ENCODE measurements around the gene ARHGAP42.

ARHGAP42 gene

GRCh38 chr11:100682247-100682969 is 4.7 kb upstream of the ARHGAP42 start:
- no peak for DNase-seq (ENCODE audit: low spot score)

DNA sequence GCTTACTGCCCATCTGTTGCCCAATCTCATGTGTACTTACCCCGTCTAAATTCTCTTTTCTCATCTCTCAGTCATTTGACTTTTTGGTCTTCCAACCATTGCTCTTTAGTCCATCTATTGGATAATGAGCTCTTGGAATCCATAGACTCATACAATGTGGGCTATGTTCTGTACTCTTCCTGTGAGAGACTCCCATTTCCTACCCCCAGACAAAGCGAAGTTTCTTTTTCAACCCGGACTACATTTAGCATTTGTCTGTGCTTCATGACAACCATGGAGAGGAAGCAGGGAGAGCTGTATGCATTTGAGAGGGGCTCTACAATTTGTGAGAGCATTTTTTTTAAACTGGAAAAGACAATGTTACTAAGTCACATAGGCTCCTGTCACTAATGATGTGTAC is 4.0 kb upstream of the ARHGAP42 start:
- no peak for DNase-seq (ENCODE audit: low spot score)

DNA sequence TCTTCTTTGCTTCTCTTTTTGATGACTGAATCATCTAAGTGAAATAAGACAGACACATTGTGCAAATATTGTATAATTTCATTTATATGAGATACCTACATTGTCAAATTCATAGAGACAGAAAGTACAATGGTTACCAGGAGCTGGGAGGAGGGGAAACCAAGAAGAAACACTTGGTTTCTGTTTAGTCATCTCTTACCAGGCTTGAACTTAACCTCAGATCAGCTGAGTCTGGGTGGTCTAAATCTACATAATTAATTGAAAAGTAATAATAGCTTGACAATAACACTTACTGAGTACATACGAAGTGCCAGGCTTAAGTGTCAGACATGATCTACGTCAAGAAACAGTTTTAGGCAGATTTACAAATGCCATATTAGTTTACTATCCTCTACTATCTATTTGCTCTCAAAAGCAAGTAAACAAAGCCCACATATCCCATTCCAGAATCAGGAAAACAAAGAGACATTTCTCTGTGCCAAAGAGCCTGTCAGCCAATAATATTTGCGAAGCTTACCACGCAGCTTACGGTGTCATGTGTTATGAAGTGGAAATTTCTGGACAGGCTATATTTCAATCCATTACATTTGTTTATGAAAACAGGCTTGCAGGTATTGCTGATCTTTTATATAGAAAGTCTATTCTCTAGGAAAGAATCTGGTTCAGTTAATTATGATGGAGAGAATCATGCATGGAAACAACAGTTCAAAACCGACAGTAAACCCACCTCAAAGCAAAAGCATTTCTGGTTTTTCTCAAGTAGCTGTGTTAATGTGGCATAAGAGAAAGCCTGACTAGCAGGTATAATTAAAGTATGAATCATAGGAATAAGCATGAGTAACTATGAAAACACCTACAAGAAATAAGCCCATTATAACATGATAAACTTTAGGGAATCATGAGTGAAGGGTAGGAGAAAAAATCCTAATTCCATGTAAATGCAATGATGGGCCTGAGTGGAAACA is 2.7 kb upstream of the ARHGAP42 start:
- DNase-seq (ENCODE audit: low spot score) = no peak

GRCh38 chr11:100686476-100687053 is 523 bp upstream of the ARHGAP42 start:
- no peak for DNase-seq (ENCODE audit: low spot score)

GRCh38 chr11:100687630-100688395 is 725 bp downstream of the ARHGAP42 start:
- no peak for DNase-seq (ENCODE audit: low spot score)

GRCh38 chr11:100689141-100689540 is 2.1 kb downstream of the ARHGAP42 start:
- no peak for DNase-seq (ENCODE audit: low spot score)

GRCh38 chr11:100691896-100692653 is 5.0 kb downstream of the ARHGAP42 start:
- DNase-seq (ENCODE audit: low spot score) = no peak

GRCh38 chr11:100695911-100696310 is 8.8 kb downstream of the ARHGAP42 start:
- no peak for DNase-seq (ENCODE audit: low spot score)

DNA sequence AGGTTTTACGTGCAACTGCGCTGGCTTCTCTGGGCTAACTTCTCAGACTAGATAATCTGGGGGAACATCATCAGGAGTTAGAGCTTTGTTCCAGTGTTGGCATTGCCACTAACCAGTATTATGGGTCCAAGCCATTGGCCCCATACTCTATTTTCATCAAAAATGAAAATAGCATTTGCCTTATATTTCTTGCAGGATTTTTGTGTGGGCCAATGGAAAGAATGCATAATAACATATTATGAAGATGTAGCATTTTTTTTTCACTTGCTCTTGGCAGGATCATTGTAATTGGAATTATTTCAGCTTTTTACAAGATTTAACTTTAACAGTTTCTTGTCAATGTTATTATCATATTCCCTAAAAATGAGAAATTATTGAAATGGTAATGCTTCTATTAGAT is 16.1 kb downstream of the ARHGAP42 start:
- no peak for DNase-seq (ENCODE audit: low spot score)

- no peak for DNase-seq (ENCODE audit: low spot score)
Measured at GRCh38 chr11:100703801-100704575, 16.9 kb downstream of the ARHGAP42 start.

DNA sequence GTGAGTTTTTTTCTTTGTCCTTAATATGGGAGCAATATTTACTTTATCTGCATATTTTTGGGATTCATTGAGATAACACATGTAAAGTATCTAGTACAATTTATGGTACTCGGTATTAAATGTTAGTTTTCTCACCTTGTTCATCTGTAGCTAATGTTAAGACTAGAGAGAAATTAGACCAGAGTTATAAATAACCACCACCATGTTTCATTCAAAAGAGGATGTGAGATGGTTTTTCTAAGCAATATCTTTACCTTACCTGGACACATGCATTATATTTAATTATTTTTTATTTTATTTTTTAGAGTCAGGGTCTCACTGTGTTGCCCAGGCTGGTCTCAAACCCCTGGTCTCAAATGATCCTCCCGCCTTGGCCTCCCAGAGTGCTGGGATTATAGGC is 18.4 kb downstream of the ARHGAP42 start:
- no peak for DNase-seq (ENCODE audit: low spot score)

GRCh38 chr11:100706179-100706578 is 19.1 kb downstream of the ARHGAP42 start:
- DNase-seq (ENCODE audit: low spot score) = no peak

DNA sequence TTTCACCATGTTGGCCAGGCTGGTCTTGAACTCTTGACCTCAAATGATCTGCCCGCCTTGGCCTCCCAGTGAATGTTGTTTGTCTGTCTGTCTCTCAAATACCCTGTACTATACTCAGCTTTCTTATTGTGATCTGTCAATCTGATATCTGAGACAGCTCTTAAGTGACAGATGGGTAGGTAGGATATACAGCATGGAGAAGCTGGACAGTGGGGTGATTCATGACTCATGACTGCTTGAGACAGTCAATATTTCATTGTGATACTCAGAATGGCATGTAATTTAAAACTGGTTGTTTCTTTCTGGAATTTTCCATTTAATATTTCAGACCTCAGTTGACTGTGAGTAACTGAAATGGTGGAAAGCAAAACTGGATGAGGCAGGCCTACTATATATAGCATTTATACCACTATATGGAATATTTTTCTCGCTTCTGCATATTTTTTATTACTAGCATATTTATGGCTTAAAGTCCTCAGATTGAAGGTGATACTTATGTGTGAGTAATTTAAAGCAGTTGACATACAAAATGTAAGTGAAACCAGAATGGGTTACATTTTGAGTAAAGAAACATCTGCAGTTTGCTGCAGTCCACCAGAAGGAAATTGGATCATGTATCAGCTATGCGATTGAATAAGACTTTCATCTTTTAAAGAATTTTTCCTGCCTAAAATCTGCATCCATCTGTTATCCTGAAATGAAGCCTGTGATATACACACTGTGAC is 22.3 kb downstream of the ARHGAP42 start:
- no peak for DNase-seq (ENCODE audit: low spot score)

DNA sequence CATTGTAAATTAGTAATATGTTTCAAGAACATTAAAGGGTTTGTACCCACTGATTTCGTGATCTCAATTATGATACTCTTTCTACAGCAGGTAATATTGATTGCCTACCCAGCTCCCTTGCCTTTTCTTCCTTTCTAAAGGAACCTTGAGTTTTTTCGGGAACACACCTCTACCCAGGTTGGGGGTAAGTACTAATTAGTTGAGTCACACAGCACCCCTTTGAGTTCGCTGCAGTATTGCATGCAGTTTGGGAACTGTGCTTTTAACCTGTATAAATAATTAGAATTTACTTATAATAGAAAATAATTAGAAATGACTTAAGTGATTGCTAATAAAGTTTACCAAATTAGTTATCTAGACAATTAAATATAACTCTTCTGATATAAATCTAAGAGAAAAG is 24.9 kb downstream of the ARHGAP42 start:
- no peak for DNase-seq (ENCODE audit: low spot score)

GRCh38 chr11:100712583-100712982 is 25.5 kb downstream of the ARHGAP42 start:
- DNase-seq (ENCODE audit: low spot score) = no peak

DNA sequence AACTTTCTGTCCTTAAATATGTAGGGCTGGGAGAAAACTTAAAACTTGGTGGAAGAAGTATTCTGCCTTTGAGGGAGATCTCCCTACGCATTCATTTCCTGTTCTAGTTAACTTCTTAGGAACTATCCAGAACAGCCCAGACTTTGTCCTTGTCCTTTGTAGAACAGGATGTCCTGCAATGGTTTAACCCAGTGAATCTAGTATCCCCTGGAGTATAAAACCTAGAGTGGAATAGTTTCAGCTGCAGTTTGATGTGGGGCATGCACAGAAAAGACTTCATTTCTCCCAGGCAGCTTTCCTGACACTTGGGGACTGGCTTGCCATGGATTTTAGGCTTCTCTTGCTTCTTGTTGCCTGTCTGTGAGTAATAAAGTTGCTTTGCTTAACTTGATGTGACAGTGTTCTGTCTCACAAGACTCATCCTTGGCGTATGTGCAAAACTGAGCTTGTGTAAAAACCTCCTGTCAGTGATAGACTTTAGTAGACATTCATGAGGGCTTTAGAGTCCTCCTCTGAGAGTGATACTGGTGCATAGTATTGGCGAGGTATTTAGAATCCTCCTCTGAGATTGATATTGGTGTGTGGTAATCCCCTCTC is 28.2 kb downstream of the ARHGAP42 start:
- DNase-seq (ENCODE audit: low spot score) = no peak

- no peak for DNase-seq (ENCODE audit: low spot score)
Measured at GRCh38 chr11:100716838-100717237, 29.8 kb downstream of the ARHGAP42 start.

- DNase-seq (ENCODE audit: low spot score) = no peak
Measured at GRCh38 chr11:100719362-100719761, 32.3 kb downstream of the ARHGAP42 start.

DNA sequence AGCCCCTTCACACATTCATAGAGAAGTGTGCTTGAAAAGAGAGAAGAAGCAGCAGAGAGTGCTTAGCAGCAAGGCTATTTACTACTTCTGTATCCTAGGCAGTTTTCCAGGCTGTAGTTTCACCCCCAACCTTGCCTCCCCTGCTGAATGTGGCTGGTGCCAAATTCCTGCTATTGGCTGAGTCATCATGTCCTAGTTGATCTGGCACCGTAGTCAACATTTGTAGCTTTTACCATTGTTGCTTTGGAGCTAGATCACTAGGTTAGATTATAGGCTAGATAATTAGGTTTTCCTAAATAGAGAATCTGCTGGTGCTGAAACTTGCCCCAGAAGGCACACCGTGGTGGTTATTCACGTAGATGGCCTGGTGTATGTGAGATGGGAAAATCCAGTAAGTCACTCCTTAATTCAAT is 32.7 kb downstream of the ARHGAP42 start:
- DNase-seq (ENCODE audit: low spot score) = no peak
